Fibroblast of the aortic adventitia (primary cell): Measurements from ENCODE around the gene PTAR1. TPM values are rescaled to one million over a fixed set of nuclear protein-coding genes. Genes with fewer than 3 reads are reported as not detected.

Experiments used
- DNase-seq: peaks from one replicate; pipeline ENCODE4 v3.0.0-alpha.2; 2010; ENCODE audit warnings: low read depth
- H3K4me3 ChIP-seq: 2 replicates; pipeline ENCODE4 v1.5.1; 2011; ENCODE audit warnings: low read depth, mild to moderate bottlenecking, control low read depth, low read length, moderate library complexity
- CTCF ChIP-seq: IDR thresholded peaks from 2 replicates; pipeline ENCODE4 v1.5.1; 2011; ENCODE audit warnings: mild to moderate bottlenecking, low read length, control low read depth, inconsistent platforms; ENCODE audit not compliant: insufficient read depth
- total RNA-seq: library from RNA; depleted of rRNA; stranded (reverse); fragments of >200 nt; gene quantifications from 2 replicates; pipeline ENCODE4 v1.2.3, GENCODE V29; 2012; ENCODE audit warnings: low replicate concordance

The PTAR1 gene
- total RNA-seq, 1 donor: 119 TPM

GRCh38 chr9:69674716-69675438 is 84.9 kb downstream of the PTAR1 start:
- no peak for TF ChIP-seq CTCF
- peak; percentile 91 for DNase-seq
- H3K4me3 ChIP-seq: no peak overlapping the region

GRCh38 chr9:69674112-69674685 is 85.6 kb downstream of the PTAR1 start:
- no peak overlapping the region for H3K4me3 ChIP-seq
- peak; percentile 11 for DNase-seq
- TF ChIP-seq CTCF: no peak

- DNase-seq: no peak
- no peak for TF ChIP-seq CTCF
- peak overlapping the region; percentile 77 for H3K4me3 ChIP-seq
Observed at GRCh38 chr9:69673311-69673640, 86.5 kb downstream of the PTAR1 start.

- DNase-seq: peak; percentile 87
- TF ChIP-seq CTCF: peak; percentile 93
- peak overlapping the region; percentile 77 for H3K4me3 ChIP-seq
Observed at GRCh38 chr9:69672596-69673310, 87.1 kb downstream of the PTAR1 start.

- peak within 1 kb of the TSS; percentile 77 for H3K4me3 ChIP-seq
- TF ChIP-seq CTCF: no peak
- DNase-seq: peak; percentile 60
Observed at GRCh38 chr9:69671879-69672595, 87.8 kb downstream of the PTAR1 start, which contains the start of gene APBA1. APBA1 (minus strand) TSS chr9:69672371.

GRCh38 chr9:69671311-69671878 is 88.4 kb downstream of the PTAR1 start:
- TF ChIP-seq CTCF: no peak
- peak; percentile 22 for DNase-seq
- peak overlapping the region; percentile 77 for H3K4me3 ChIP-seq
